ENCODE data around the gene SLC43A2.

- no peak for TF ChIP-seq RXRA (IDR thresholded peaks at IDR 0.05)
- TF ChIP-seq JUND (IDR thresholded peaks at IDR 0.05): no peak
- TF ChIP-seq YY1 (IDR thresholded peaks at IDR 0.05): no peak
- no peak for TF ChIP-seq REST (IDR thresholded peaks at IDR 0.05)
- no peak for TF ChIP-seq CTCF (IDR thresholded peaks at IDR 0.05; ENCODE audit: low read depth, low read length, missing input control)
- TF ChIP-seq HNF4G (IDR thresholded peaks at IDR 0.05): no peak
- TF ChIP-seq GABPA (IDR thresholded peaks at IDR 0.05 in 1 of 2, conservative IDR thresholded peaks at IDR 0.05 in 1 of 2): no peak
Observed at GRCh38 chr17:1661045-1661444, 32.4 kb upstream of the SLC43A2 start.

All from liver (tissue), 3 donors.